B cell (primary cell): ENCODE measurements around the gene UBXN2A.

ENCODE experiments used
- CTCF ChIP-seq: fragments of 200-600 bp; IDR thresholded peaks from one replicate; pipeline ENCODE4 v1.8.0; 2022; ENCODE audit warnings: antibody characterized with exemption, mild to moderate bottlenecking
- EZH2 ChIP-seq: IDR thresholded peaks from 2 replicates; pipeline ENCODE4 v1.6.1; 2012; ENCODE audit warnings: borderline replicate concordance, low read depth, mild to moderate bottlenecking, moderate library complexity, low read length; ENCODE audit not compliant: insufficient read depth, poor library complexity, severe bottlenecking

- TF ChIP-seq CTCF (no peak), EZH2 (no peak)
Measured at GRCh38 chr2:24009367-24009679, 69.1 kb downstream of the UBXN2A start.
